ENCODE data around the gene FMO1.
"Not testable (repeated sequence)": the region's sequence is repeated elsewhere in the genome, so short reads cannot be mapped to it uniquely, and the experiment has no call there.

Gene FMO1

GRCh38 chr1:171219346-171220080, 28.8 kb upstream of the FMO1 start:
- H3K4me3 ChIP-seq (ENCODE audit: low read depth, low read length): no peak overlapping the region
- TF ChIP-seq CTCF (IDR thresholded peaks at IDR 0.05; ENCODE audit: low read depth, low read length): no peak
- TF ChIP-seq MAX (IDR thresholded peaks at IDR 0.05; ENCODE audit: low read depth, low read length): no peak
- no peak for TF ChIP-seq POLR2A (IDR thresholded peaks at IDR 0.05; ENCODE audit: extremely low read depth, insufficient read length)
- TF ChIP-seq MYC (IDR thresholded peaks at IDR 0.05; ENCODE audit: low read depth, low read length): no peak
- no peak for DNase-seq (ENCODE audit: low read depth)

GRCh38 chr1:171220081-171220420, 28.2 kb upstream of the FMO1 start:
- TF ChIP-seq MYC (IDR thresholded peaks at IDR 0.05; ENCODE audit: low read depth, low read length) (no peak), MAX (IDR thresholded peaks at IDR 0.05; ENCODE audit: low read depth, low read length) (no peak), CTCF (IDR thresholded peaks at IDR 0.05; ENCODE audit: low read depth, low read length) (no peak), POLR2A (IDR thresholded peaks at IDR 0.05; ENCODE audit: extremely low read depth, insufficient read length) (no peak)
- no peak overlapping the region for H3K4me3 ChIP-seq (ENCODE audit: low read depth, low read length)
- DNase-seq (ENCODE audit: low read depth): no peak

GRCh38 chr1:171220581-171221054, 27.7 kb upstream of the FMO1 start:
- no peak for TF ChIP-seq CTCF (IDR thresholded peaks at IDR 0.05; ENCODE audit: low read depth, low read length)
- no peak for TF ChIP-seq MAX (IDR thresholded peaks at IDR 0.05; ENCODE audit: low read depth, low read length)
- no peak for TF ChIP-seq MYC (IDR thresholded peaks at IDR 0.05; ENCODE audit: low read depth, low read length)
- TF ChIP-seq POLR2A (IDR thresholded peaks at IDR 0.05; ENCODE audit: extremely low read depth, insufficient read length): no peak
- no peak overlapping the region for H3K4me3 ChIP-seq (ENCODE audit: low read depth, low read length)
- DNase-seq (ENCODE audit: low read depth): no peak

GRCh38 chr1:171221665-171222591, 26.4 kb upstream of the FMO1 start:
- TF ChIP-seq MAX (IDR thresholded peaks at IDR 0.05; ENCODE audit: low read depth, low read length) (no peak), MYC (IDR thresholded peaks at IDR 0.05; ENCODE audit: low read depth, low read length) (no peak), CTCF (IDR thresholded peaks at IDR 0.05; ENCODE audit: low read depth, low read length) (no peak), POLR2A (IDR thresholded peaks at IDR 0.05; ENCODE audit: extremely low read depth, insufficient read length) (no peak)
- no peak for DNase-seq (ENCODE audit: low read depth)
- H3K4me3 ChIP-seq (ENCODE audit: low read depth, low read length): no peak overlapping the region

- no peak for DNase-seq (ENCODE audit: low read depth)
- no peak for TF ChIP-seq POLR2A (IDR thresholded peaks at IDR 0.05; ENCODE audit: extremely low read depth, insufficient read length)
- TF ChIP-seq MAX (IDR thresholded peaks at IDR 0.05; ENCODE audit: low read depth, low read length): no peak
- TF ChIP-seq MYC (IDR thresholded peaks at IDR 0.05; ENCODE audit: low read depth, low read length): no peak
- TF ChIP-seq CTCF (IDR thresholded peaks at IDR 0.05; ENCODE audit: low read depth, low read length): no peak
- no peak overlapping the region for H3K4me3 ChIP-seq (ENCODE audit: low read depth, low read length)
Measured at GRCh38 chr1:171222936-171223335, 25.4 kb upstream of the FMO1 start.

- DNase-seq (ENCODE audit: low read depth); H3K4me3 ChIP-seq (ENCODE audit: low read depth, low read length): not testable (repeated sequence)
Measured at GRCh38 chr1:171224257-171224656, 24.0 kb upstream of the FMO1 start.

All from NB4 (cell line).